Ishikawa (cell line): ENCODE data around the gene NACAD.

ENCODE experiments used
- CEBPB ChIP-seq: IDR thresholded peaks from 2 replicates; pipeline ENCODE4 v1.6.1; 2012
- CREB1 ChIP-seq: IDR thresholded peaks from 2 replicates; pipeline ENCODE4 v1.6.1; 2012; ENCODE audit warnings: low read depth
- EGR1 ChIP-seq: IDR thresholded peaks from 2 replicates; pipeline ENCODE4 v1.6.1; 2012
- EP300 ChIP-seq: IDR thresholded peaks from 2 replicates; pipeline ENCODE4 v1.6.1; 2012; ENCODE audit warnings: borderline replicate concordance
- FOXM1 ChIP-seq: IDR thresholded peaks from 2 replicates; pipeline ENCODE4 v1.6.1; 2012; ENCODE audit warnings: low read depth, borderline replicate concordance
- NFIC ChIP-seq: IDR thresholded peaks from 2 replicates; pipeline ENCODE4 v1.6.1; 2012
- RAD21 ChIP-seq: IDR thresholded peaks from 2 replicates; pipeline ENCODE4 v1.6.1; 2012; ENCODE audit warnings: low read depth
- TAF1 ChIP-seq: IDR thresholded peaks from 2 replicates; pipeline ENCODE4 v1.6.1; 2012; ENCODE audit warnings: low read depth, mild to moderate bottlenecking
- TCF12 ChIP-seq: IDR thresholded peaks from 2 replicates; pipeline ENCODE4 v1.6.1; 2012; ENCODE audit warnings: low read depth
- TEAD4 ChIP-seq: IDR thresholded peaks from 2 replicates; pipeline ENCODE4 v1.6.1; 2012
- USF1 ChIP-seq: IDR thresholded peaks from 2 replicates; pipeline ENCODE4 v1.6.1; 2012
- YY1 ChIP-seq: IDR thresholded peaks from 2 replicates; pipeline ENCODE4 v1.6.1; 2012; ENCODE audit warnings: low read depth
- ZBTB7A ChIP-seq: IDR thresholded peaks from 2 replicates; pipeline ENCODE4 v1.6.1; 2012; ENCODE audit warnings: low read depth
- TF ChIP-seq, protein P1 (sequence below): IDR thresholded peaks from 2 replicates; pipeline ENCODE4 v1.6.1; 2012
- TF ChIP-seq, protein P2 (sequence below): IDR thresholded peaks from 2 replicates; pipeline ENCODE4 v1.6.1; 2012; ENCODE audit warnings: low read depth, mild to moderate bottlenecking

NACAD gene

DNA sequence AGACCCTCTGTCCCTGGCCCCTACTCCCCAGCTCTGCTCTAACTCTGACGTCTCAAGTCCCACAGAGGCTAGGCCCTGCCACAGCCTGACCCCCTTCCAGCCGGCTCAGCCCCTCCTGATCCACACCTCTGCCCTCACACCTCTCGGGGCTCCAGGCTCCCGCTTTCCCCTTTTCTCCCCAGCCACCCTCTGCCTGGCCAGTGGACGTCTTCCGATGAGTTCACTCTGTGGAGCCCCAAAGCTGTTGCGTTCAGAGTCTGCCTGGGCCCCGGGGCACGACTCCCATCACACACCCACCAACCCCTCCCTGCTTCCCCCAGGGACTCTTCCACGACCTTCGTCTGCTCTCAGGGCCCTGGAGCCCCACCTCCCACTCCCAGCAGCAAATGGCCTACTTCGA, 41.1 kb upstream of the NACAD start:
- TF ChIP-seq TCF12 (no peak), CEBPB (no peak), CREB1 (no peak), YY1 (no peak), EP300 (no peak), TAF1 (no peak), TEAD4 (no peak), NFIC (no peak), RAD21 (no peak), USF1 (no peak), EGR1 (no peak), ZBTB7A (no peak), FOXM1 (no peak)
- TF ChIP-seq, protein P1, sequence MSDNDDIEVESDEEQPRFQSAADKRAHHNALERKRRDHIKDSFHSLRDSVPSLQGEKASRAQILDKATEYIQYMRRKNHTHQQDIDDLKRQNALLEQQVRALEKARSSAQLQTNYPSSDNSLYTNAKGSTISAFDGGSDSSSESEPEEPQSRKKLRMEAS: no peak
- TF ChIP-seq, protein P2, sequence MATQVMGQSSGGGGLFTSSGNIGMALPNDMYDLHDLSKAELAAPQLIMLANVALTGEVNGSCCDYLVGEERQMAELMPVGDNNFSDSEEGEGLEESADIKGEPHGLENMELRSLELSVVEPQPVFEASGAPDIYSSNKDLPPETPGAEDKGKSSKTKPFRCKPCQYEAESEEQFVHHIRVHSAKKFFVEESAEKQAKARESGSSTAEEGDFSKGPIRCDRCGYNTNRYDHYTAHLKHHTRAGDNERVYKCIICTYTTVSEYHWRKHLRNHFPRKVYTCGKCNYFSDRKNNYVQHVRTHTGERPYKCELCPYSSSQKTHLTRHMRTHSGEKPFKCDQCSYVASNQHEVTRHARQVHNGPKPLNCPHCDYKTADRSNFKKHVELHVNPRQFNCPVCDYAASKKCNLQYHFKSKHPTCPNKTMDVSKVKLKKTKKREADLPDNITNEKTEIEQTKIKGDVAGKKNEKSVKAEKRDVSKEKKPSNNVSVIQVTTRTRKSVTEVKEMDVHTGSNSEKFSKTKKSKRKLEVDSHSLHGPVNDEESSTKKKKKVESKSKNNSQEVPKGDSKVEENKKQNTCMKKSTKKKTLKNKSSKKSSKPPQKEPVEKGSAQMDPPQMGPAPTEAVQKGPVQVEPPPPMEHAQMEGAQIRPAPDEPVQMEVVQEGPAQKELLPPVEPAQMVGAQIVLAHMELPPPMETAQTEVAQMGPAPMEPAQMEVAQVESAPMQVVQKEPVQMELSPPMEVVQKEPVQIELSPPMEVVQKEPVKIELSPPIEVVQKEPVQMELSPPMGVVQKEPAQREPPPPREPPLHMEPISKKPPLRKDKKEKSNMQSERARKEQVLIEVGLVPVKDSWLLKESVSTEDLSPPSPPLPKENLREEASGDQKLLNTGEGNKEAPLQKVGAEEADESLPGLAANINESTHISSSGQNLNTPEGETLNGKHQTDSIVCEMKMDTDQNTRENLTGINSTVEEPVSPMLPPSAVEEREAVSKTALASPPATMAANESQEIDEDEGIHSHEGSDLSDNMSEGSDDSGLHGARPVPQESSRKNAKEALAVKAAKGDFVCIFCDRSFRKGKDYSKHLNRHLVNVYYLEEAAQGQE: no peak

DNA sequence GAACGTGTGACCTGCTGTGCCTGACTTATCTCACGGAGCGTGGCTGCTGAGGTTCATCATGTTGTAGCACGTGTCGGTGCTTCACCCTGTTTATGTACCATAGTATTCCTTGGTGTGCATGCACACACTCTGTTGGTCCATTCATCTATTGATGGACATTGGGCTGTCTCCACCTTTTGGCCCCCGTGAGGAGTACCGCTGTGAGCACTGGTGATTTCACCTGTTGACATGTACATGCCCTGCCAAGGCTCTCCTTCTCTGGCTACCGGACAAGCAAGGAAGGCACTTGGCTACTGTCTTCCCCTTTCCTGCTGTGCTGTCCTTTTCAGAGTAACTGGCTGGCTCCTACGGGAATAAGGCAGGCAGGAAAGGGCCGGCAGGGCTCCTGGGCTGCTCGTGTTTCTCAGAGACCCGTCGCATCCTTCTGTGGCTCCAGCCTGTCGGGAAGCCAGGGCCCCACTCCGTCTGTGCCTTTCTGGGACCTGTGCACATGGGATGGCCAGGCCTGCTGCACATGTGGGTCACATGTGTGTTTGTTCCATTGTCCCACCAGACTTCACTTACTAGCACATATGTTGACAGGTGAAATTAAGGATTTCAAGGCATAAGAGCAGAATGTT, 40.5 kb upstream of the NACAD start:
- TF ChIP-seq, protein P2: no peak
- TF ChIP-seq, protein P1: no peak
- no peak for TF ChIP-seq TCF12
- TF ChIP-seq CEBPB: no peak
- TF ChIP-seq RAD21: no peak
- no peak for TF ChIP-seq CREB1
- no peak for TF ChIP-seq EGR1
- TF ChIP-seq YY1: no peak
- TF ChIP-seq EP300: no peak
- no peak for TF ChIP-seq USF1
- no peak for TF ChIP-seq FOXM1
- no peak for TF ChIP-seq NFIC
- TF ChIP-seq ZBTB7A: no peak
- TF ChIP-seq TEAD4: no peak
- TF ChIP-seq TAF1: no peak

GRCh38 chr7:45126920-45127319, 38.2 kb upstream of the NACAD start:
- TF ChIP-seq TEAD4 (no peak), ZBTB7A (no peak), RAD21 (no peak), NFIC (no peak), TAF1 (no peak), EGR1 (no peak), USF1 (no peak), CREB1 (no peak), YY1 (no peak), EP300 (no peak)
- TF ChIP-seq, protein P1: no peak
- TF ChIP-seq, protein P2: no peak

DNA sequence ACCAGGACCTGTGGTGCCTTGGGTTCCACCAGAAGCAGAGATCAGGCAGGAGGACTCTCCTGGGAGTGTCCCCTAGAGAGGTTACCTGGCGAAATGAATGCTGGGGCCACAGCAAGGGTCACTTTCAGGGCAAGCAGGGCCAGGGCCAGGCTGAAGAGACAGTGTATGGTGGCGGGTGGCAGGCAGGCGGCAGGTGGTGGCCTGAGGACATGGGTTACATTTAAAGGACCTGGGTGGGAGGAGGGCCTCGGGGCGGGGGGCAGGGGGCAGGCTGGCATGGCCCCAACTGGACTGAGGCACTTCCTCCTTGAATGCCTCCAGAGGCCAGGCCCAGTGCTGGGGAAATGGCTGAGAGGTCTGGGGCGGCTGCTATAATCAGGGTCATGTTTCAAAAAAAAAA, 37.4 kb upstream of the NACAD start:
- TF ChIP-seq, protein P2: no peak
- TF ChIP-seq EGR1 (no peak), TCF12 (no peak), CREB1 (no peak), CEBPB (no peak), EP300 (no peak), FOXM1 (no peak), NFIC (no peak), ZBTB7A (no peak), YY1 (no peak), TEAD4 (no peak)
